ENCODE measurements around the gene TCERG1L. TPM values are rescaled to one million over a fixed set of nuclear protein-coding genes. Genes with fewer than 3 reads are reported as not detected.

TCERG1L gene
- total and polyA plus RNA-seq, 9 of the 15 experiments (the other 6 are each of a cell fraction or from before 2014, with no cell fraction given) = not detected

GRCh38 chr10:131086511-131086910 is 225.0 kb downstream of the TCERG1L start (continued):
- TF ChIP-seq E2F1 (CRISPR knock-in tag; IDR thresholded peaks at IDR 0.05) (no peak), PCBP2 (IDR thresholded peaks at IDR 0.05; ENCODE audit: low read depth, low read length, poor library complexity, severe bottlenecking) (no peak), RAD21 (CRISPR knock-in tag; conservative IDR thresholded peaks at IDR 0.05 in 1 of 2, IDR thresholded peaks at IDR 0.05 in 1 of 2) (no peak)

- Histone ChIP-seq H3K27me3 (ENCODE audit: control insufficient read depth in 2 of 2, insufficient read depth in 2 of 2, low read length in 2 of 2) (no peaks in the 10 kb centered on the region; a peak in 2 of 5 replicates), H4K20me1 (replicated peaks; ENCODE audit: control insufficient read depth, insufficient read depth, low read length) (no peaks in the 10 kb centered on the region), H3K27ac (ENCODE audit: extremely low read depth, low read depth, low read length) (no peak overlapping the region), H2AFZ (ENCODE audit: low read depth, low read length) (no peak overlapping the region), H3K9me1 (ENCODE audit: control insufficient read depth, insufficient read depth, low read length) (no peaks in the 10 kb centered on the region), H3K9me3 (replicated peaks; ENCODE audit: control insufficient read depth, insufficient read depth, low read depth, low read length) (no peaks in the 10 kb centered on the region), H3K4me1 (replicated peaks in 1 of 2; ENCODE audit: control insufficient read depth in 2 of 2, insufficient read depth in 2 of 2, low read length in 2 of 2) (no peaks in the 10 kb centered on the region; a peak in 1 of 5 replicates), H3K9ac (ENCODE audit: insufficient read depth in 1 of 2, low read depth in 2 of 2, low read length in 2 of 2) (no peak overlapping the region), H3K4me2 (ENCODE audit: insufficient read depth, low read length) (no peak overlapping the region), H3K79me2 (ENCODE audit: control insufficient read depth, insufficient read depth, low read length) (no peaks in the 10 kb centered on the region), H3K36me3 (ENCODE audit: control insufficient read depth, insufficient read depth, low read length) (no peaks in the 10 kb centered on the region), H3K4me3 (no peak overlapping the region)
- WGBS (ENCODE audit: insufficient coverage, low coverage, missing lambda C conversion rate) = 3% methylated on average over 6 of the region's 6 CpGs
- no TSS peak for BruUV-seq (replicated peaks)
- no peak for DNase-seq (ENCODE audit: extremely low read depth in 1 of 4, low spot score in 3 of 4)
- POLR2A ChIA-PET = no interaction called here
- FAIRE-seq = no peak
- ATAC-seq = no peak
- in situ Hi-C loops (cut with MboI) (no loop called here), intact Hi-C loops (cut with micrococcal nuclease) (no loop called here)
- CTCF ChIA-PET (ENCODE audit: low intra/inter-chr PET ratio) = no interaction called here
- TF ChIP-seq LARP7 (IDR thresholded peaks at IDR 0.05) = no peak
- TF ChIP-seq LCOR (CRISPR knock-in tag; IDR thresholded peaks at IDR 0.05) = no peak
- no peak for TF ChIP-seq NFE2L1 (tag; IDR thresholded peaks at IDR 0.05; ENCODE audit: borderline replicate concordance, low read depth)
- TF ChIP-seq SAFB (IDR thresholded peaks at IDR 0.05; ENCODE audit: borderline replicate concordance, low read depth, low read length) = no peak
- TF ChIP-seq ZHX1 (conservative IDR thresholded peaks at IDR 0.05; ENCODE audit: low read length) = no peak
- TF ChIP-seq TEAD1 (CRISPR knock-in tag; IDR thresholded peaks at IDR 0.05) = no peak
- no peak for TF ChIP-seq CSDE1 (IDR thresholded peaks at IDR 0.05)
- no peak for TF ChIP-seq ZBTB34 (CRISPR knock-in tag; IDR thresholded peaks at IDR 0.05)
- TF ChIP-seq ATF2 (CRISPR knock-in tag; IDR thresholded peaks at IDR 0.05) = no peak
Measured at GRCh38 chr10:131086094-131086493, 225.4 kb downstream of the TCERG1L start.
